Activated naive CD4-positive, alpha-beta T cell treated with Interleukin-2 at 50 U/mL for 16 hours (primary cell): ENCODE measurements around the gene MYH16.
"Not testable (repeated sequence)": the region's sequence is repeated elsewhere in the genome, so short reads cannot be mapped to it uniquely, and the experiment has no call there.

Source experiments
- DNase-seq: peaks from one replicate; pipeline ENCODE4 v3.0.0-alpha.2; 2020

Gene MYH16

DNA sequence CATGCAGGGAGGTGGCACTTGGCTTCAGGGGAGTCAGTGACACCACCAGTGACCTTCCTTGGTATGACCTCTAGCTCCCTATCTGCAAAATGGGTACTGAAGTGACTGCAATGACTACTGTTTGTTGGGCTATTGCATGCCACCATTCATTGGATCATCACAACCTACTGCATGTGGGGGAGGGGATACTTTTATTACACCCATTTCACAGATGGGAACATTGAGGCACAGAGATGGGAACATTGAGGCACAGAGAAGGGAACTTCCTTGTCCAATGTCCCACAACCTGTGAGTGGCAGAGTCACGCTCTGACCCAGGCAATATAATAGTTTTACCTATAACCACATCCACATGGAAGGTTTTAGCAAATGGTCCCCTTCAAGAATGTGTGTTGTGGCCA, 12.2 kb upstream of the MYH16 start:
- no peak for DNase-seq

- DNase-seq: no peak
These were observed 11.0 kb upstream of the MYH16 start for GRCh38 chr7:99261646-99262045.

- no peak for DNase-seq
These were observed 6.7 kb upstream of the MYH16 start for GRCh38 chr7:99265848-99266480.

- no peak for DNase-seq
These were observed 5.2 kb upstream of the MYH16 start for GRCh38 chr7:99267481-99267840.

- no peak for DNase-seq
These were observed 4.6 kb upstream of the MYH16 start for GRCh38 chr7:99267841-99268576.

GRCh38 chr7:99268577-99268908, 4.1 kb upstream of the MYH16 start:
- DNase-seq: no peak

GRCh38 chr7:99270702-99271101, 1.9 kb upstream of the MYH16 start:
- no peak for DNase-seq

DNA sequence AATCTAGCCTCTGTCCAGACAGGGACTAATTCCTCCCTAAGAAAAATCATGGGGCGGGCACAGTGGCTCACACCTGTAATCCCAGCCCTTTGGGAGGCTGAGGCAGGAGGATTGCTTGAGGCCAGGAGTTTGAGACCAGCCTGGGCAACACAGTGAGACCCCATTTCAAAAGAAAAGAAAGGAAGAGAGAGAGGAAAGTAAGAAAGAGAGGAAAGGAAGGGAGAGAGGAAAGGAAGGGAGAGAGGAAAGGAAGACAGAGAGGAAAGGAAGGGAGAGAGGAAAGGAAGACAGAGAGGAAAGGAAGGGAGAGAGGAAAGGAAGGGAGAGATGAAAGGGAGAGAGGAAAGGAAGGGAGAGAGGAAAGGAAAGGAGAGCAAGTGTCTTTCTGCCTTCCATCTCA, 922 bp downstream of the MYH16 start:
- not testable (repeated sequence) for DNase-seq

GRCh38 chr7:99274908-99275307, 2.3 kb downstream of the MYH16 start:
- not testable (repeated sequence) for DNase-seq

DNA sequence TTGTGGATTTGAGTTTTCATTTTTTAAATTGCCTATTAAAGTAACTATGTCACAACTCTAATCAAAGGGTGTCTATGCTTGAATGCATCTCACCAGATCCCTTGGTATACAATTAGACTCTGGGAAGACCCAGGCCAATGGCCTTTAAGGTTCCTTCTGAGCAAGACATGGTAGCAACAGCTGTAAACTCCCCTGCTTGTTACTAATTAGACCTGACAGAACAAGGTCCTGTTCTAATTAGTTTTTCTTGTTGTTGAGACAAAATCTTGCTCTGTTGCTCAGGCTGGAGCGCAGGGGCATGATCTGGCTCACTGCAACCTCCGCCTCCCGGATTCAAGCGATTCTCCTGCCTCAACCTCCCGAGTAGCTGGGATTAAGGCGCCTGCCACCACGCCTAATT, 2.9 kb downstream of the MYH16 start:
- no peak for DNase-seq

- DNase-seq: no peak
These were observed 5.5 kb downstream of the MYH16 start for GRCh38 chr7:99278180-99278579.

DNA sequence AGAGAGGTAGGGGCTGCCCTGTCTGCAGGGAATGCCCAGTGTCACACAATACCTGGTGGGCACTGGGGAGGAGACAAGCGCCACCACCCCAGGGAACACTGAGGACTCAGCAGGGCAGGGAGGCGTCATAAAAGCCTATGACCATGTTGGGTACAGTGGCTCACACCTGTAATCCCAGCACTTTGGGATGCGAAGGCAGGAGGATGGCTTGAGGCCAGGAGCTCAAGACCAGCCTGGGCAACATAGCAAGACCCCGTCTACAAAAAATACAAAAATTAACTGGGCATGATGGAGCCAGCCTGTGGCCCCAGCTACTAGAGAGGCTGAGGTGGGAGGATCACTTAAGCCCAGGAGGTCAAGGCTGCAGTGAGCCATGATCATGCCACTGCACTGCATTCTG, 11.5 kb downstream of the MYH16 start:
- DNase-seq: not testable (repeated sequence)

DNA sequence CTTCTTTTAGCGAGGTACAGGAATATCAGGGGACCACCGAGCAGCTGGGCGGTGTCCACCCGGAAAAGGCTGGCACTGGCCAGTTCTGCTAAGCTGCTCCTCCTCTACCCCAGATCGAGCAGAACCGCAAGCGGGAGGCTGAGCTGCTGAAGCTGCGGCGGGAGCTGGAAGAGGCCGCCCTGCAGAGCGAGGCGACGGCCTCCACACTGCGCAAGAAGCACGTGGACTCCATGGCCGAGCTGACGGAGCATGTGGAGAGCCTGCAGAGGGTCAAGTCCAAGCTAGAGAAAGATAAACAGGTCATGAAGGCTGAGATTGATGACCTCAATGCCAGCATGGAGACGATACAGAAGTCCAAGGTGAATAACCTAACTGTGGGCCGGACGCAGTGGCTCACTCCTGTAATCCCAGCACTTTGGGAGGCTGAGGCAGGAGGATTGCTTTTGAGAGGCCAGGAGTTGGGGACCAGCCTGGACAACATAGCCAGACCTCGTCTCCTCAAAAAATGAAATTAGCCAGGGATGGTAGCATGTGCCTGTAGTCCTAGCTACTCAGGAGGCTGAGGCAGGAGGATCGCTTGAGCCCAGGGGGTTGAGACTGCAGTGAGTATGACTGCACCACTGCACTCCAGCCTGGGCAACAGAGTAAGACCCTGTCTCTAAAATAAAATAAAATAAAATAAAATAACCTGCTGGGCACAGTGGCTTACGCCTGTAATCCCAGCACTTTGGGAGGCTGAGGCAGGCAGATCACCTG, 15.3 kb downstream of the MYH16 start:
- no peak for DNase-seq

GRCh38 chr7:99289185-99289584, 16.5 kb downstream of the MYH16 start:
- DNase-seq: no peak

DNA sequence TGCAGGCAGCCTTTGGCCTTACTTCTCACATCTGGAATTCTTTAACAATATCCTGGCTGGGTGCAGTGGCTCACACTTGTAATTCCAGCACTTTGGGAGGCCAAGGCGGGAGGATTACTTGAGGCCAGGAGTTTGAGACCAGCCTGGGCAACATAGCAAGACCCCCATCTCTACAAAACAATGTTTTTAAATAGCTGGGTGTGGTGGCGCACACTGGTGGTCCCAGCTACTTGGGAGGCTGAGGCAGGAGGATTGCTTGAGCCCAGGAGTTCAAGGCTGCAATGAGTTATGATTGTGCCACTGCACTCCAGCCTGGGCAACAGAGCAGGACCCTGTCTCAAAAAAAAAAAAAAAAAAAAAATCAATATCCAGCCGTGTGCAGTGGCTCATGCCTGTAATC, 17.5 kb downstream of the MYH16 start:
- not testable (repeated sequence) for DNase-seq

DNA sequence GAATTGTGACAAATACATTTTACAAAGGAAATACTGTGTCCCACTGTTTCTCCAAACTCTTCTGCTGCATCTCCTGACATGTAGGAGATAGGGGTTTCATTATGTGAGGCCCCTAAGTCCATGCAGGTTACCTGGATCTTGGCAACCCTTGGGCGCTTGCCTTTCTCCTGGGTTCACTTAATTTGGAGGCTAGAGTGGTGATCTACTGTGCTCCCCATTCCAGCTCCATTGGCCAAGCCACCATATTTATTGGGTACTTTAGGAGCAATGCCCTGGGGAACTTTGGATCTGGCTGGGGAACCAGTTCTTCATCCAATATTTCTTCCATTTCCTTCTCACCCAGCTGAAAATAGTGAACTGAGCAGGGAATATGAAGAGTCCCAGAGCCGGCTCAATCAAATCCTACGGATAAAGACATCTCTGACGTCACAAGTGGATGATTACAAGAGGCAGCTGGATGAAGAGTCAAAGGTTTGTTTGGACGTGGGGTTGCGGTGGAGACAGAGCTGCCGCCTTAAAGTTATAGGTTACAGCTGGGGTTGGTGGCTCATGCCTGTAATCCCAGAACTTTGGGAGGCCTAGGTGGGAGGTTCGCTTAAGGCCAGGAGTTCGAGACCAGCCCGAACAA, 18.5 kb downstream of the MYH16 start:
- DNase-seq: no peak

DNA sequence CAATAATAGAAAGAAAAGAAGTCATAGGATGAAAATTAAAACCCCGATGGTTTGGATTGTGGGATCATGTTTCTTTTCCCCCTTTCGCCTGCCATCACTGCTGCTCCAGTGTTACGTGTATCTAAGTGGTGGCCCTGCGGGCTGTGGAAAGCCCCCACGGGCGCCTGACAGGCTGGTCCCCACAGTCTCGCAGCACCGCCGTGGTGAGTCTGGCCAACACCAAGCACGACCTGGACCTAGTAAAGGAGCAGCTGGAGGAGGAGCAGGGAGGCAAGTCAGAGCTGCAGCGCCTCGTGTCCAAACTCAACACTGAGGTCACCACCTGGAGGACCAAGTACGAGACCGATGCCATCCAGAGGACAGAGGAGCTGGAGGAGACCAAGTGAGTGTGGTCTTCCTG, 19.5 kb downstream of the MYH16 start:
- DNase-seq: no peak

GRCh38 chr7:99293167-99293566, 20.5 kb downstream of the MYH16 start:
- no peak for DNase-seq

- no peak for DNase-seq
These were observed 21.0 kb downstream of the MYH16 start for GRCh38 chr7:99293650-99294049.

DNA sequence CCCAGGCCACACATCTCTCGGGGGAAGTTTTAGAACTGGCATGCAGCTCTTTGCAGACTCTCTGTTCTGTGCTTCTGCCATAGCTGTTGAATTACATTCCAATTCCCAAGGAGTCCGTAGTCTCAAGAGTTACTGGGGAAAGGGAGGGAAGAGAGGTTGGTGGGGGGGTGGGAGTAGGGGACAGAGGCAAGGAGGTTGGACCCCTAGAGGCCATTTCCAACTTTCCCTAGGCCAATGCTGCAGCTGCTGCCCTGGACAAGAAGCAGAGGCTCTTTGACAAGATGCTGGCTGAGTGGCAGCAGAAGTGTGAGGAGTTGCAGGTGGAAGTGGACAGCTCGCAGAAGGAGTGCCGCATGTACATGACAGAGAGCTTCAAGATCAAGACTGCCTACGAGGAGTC, 23.8 kb downstream of the MYH16 start:
- no peak for DNase-seq

GRCh38 chr7:99301496-99301895, 28.9 kb downstream of the MYH16 start:
- no peak for DNase-seq

DNA sequence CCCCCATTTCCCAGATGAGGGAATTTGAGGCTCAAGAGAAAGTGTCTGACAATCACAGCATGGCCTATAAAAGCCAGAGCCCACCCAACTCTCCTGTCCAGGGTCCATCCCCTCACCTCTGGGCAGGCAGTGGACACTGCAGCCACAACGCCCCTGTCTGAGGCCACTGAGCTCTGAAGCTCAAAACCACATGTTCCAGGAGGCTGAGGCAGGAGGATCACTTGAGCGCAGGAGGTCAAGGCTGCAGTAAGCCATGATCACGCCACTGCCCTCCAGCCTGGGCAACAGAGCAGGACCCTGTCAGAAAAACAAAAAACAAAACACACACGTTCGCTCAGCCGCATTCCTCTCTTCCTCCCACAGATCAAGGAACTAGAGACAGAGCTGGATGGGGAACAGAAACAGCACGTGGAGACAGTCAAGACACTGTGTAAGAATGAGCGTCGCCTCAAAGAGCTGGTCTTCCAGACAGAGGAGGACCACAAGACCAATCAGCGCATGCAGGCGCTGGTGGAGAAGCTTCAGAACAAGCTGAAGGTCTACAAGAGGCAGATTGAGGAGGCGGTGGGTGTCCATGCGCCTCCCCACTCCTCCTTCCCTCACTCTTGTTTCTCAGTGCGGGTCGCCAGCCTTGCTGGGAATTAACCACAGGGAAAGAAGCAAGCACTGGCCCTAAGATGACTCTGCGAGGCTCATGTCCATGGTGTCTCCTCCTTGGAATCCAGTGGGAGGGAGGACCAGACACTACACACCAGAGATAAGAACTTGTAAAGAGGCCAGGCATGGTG, 33.0 kb downstream of the MYH16 start:
- no peak for DNase-seq

DNA sequence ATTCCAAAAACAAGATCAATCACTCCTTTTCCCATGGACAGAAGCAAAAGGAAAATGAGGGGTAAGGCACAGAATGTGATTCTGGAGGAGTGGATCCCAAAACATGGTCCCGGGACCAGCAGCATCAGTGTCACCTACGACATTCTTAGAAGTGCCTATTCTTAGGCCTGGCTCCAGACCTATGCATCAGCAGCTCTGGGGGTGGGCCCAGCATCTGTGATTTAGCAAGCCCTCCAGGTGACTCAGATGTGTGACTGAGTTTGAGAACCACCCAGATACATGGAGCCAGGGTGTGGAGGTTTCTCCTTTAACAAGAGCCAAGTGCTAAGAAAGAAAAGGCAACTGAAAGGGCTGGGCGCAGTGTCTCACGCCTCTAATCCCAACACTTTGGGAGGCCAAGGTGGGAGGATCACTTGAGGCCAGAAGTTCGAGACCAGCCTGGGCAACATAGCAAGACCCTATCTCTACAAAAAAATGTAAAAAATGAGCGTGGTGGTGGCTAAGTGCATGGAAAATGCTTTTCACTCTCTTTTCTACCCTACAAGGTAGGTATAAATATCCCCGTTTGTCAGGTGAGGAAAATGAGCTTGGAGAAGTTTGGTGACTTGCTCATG, 35.9 kb downstream of the MYH16 start:
- DNase-seq: no peak
